Measurements from ENCODE around the gene FNDC3B.

The FNDC3B gene

GRCh38 chr3:172343979-172344378 is 304.6 kb downstream of the FNDC3B start:
- Histone ChIP-seq H3K4me3 (ENCODE audit: low read depth, low read length) (no peak overlapping the region), H3K4me1 (ENCODE audit: control insufficient read depth, insufficient read depth, low read length) (no peaks in the 10 kb centered on the region), H3K9me3 (ENCODE audit: control insufficient read depth, insufficient read depth, low read depth, low read length) (no peaks in the 10 kb centered on the region), H3K36me3 (ENCODE audit: control insufficient read depth in 2 of 2, insufficient read depth in 1 of 2, low read length in 2 of 2) (peaks cover 0 to 53% of the 10 kb centered on the region in 2 experiments; a peak in 1 of 3 replicates), H3K27ac (ENCODE audit: extremely low read depth, low read depth, low read length) (no peak overlapping the region)
- ChIA-PET POLR2A (no interaction called here), CTCF (interaction anchor here (1.1 kb wide), 1 partner anchor 1382 kb away, joined by 3 read pairs; no protein-coding TSS in a partner anchor)
- no peak for TF ChIP-seq ZSCAN16 (tag by site-specific recombination; IDR thresholded peaks at IDR 0.05)
- no peak for TF ChIP-seq REPIN1 (tag by site-specific recombination; IDR thresholded peaks at IDR 0.05; ENCODE audit: low read depth)
- TF ChIP-seq PATZ1 (tag by site-specific recombination; IDR thresholded peaks at IDR 0.05), result no peak

- H3K9me3 ChIP-seq (ENCODE audit: control insufficient read depth, insufficient read depth, low read depth, low read length), result no peaks in the 10 kb centered on the region
- no peak for TF ChIP-seq ZNF223 (tag by site-specific recombination; IDR thresholded peaks at IDR 0.05)
- no peak for TF ChIP-seq KLF17 (tag by site-specific recombination; IDR thresholded peaks at IDR 0.05)
- no peak overlapping the region for H3K4me3 ChIP-seq (ENCODE audit: low read depth, low read length)
- no peak overlapping the region for H3K27ac ChIP-seq (ENCODE audit: extremely low read depth, low read depth, low read length)
- ChIA-PET POLR2A (no interaction called here), CTCF (interaction anchor here (0.5 to 0.6 kb wide), 3 partner anchors 19 to 426 kb away, joined by 3 read pairs; no protein-coding TSS in a partner anchor)
- no peaks in the 10 kb centered on the region for H3K4me1 ChIP-seq (ENCODE audit: control insufficient read depth, insufficient read depth, low read length)
- peaks cover 0 to 57% of the 10 kb centered on the region in 2 experiments; a peak in 1 of 3 replicates for H3K36me3 ChIP-seq (ENCODE audit: control insufficient read depth in 2 of 2, insufficient read depth in 1 of 2, low read length in 2 of 2)
Observed at GRCh38 chr3:172346161-172346560, 306.8 kb downstream of the FNDC3B start.

- Histone ChIP-seq H3K9me3 (ENCODE audit: control insufficient read depth, insufficient read depth, low read depth, low read length) (no peaks in the 10 kb centered on the region), H3K4me3 (ENCODE audit: low read depth, low read length) (no peak overlapping the region), H3K27ac (ENCODE audit: extremely low read depth, low read depth, low read length) (no peak overlapping the region), H3K4me1 (ENCODE audit: control insufficient read depth, insufficient read depth, low read length) (no peaks in the 10 kb centered on the region), H3K36me3 (ENCODE audit: control insufficient read depth in 2 of 2, insufficient read depth in 1 of 2, low read length in 2 of 2) (peaks cover 0 to 57% of the 10 kb centered on the region in 2 experiments; a peak in 1 of 3 replicates)
- no peak for TF ChIP-seq ZBTB48 (tag by site-specific recombination; IDR thresholded peaks at IDR 0.05)
- TF ChIP-seq ZFP3 (tag by site-specific recombination; IDR thresholded peaks at IDR 0.05; ENCODE audit: low read depth), result no peak
- no peak for TF ChIP-seq ZNF423 (tag by site-specific recombination; IDR thresholded peaks at IDR 0.05)
- no peak for TF ChIP-seq KLF7 (tag by site-specific recombination; IDR thresholded peaks at IDR 0.05; ENCODE audit: borderline replicate concordance)
- TF ChIP-seq, protein P1, sequence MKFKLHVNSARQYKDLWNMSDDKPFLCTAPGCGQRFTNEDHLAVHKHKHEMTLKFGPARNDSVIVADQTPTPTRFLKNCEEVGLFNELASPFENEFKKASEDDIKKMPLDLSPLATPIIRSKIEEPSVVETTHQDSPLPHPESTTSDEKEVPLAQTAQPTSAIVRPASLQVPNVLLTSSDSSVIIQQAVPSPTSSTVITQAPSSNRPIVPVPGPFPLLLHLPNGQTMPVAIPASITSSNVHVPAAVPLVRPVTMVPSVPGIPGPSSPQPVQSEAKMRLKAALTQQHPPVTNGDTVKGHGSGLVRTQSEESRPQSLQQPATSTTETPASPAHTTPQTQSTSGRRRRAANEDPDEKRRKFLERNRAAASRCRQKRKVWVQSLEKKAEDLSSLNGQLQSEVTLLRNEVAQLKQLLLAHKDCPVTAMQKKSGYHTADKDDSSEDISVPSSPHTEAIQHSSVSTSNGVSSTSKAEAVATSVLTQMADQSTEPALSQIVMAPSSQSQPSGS (tag by site-specific recombination; IDR thresholded peaks at IDR 0.05; ENCODE audit: low read depth), result no peak
- no peak for TF ChIP-seq ZNF623 (tag by site-specific recombination; IDR thresholded peaks at IDR 0.05)
- TF ChIP-seq KLF1 (tag by site-specific recombination; IDR thresholded peaks at IDR 0.05), result no peak
- ChIA-PET POLR2A (no interaction called here), CTCF (interaction anchor here (0.6 to 1.2 kb wide), 3 partner anchors 16 to 625 kb away, joined by 3 to 6 read pairs (median 5); no protein-coding TSS in a partner anchor)
Observed at GRCh38 chr3:172347895-172348679, 308.7 kb downstream of the FNDC3B start.
